Measurements from ENCODE around the gene CTNNA2.

GRCh38 chr2:79734518-79734917, 221.7 kb downstream of the CTNNA2 start:
- TF ChIP-seq CTCF (IDR thresholded peaks at IDR 0.05) (no peak), POLR2A (IDR thresholded peaks at IDR 0.05) (no peak)
